Measurements from ENCODE around the gene MAP2.

MAP2 gene

DNA sequence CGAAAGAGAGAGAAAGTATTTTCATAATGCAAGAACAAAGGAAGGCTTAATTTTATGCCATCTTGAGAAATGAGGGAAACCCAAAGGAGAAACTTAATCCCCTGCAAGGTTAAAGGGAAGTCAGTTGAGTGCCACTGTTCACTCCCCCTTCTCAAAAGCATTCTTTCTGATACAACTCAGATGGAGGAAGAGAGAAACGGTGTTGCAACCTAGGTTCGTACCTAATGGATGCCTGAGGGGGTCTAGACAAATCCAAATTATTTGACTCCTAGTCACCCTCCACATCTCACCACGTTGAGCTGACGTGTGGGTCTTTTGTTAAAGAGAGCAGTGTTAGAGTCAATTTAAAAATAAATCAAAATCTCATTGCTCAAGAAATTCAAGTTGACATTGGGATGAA, 295.2 kb downstream of the MAP2 start:
- DNase-seq (ENCODE audit: low read depth): no peak

- no peak for DNase-seq (ENCODE audit: low read depth)
Measured at GRCh38 chr2:209721497-209721896, 297.6 kb downstream of the MAP2 start.

- no peak for DNase-seq (ENCODE audit: low read depth)
Measured at GRCh38 chr2:209726311-209726710, 302.5 kb downstream of the MAP2 start.

DNA sequence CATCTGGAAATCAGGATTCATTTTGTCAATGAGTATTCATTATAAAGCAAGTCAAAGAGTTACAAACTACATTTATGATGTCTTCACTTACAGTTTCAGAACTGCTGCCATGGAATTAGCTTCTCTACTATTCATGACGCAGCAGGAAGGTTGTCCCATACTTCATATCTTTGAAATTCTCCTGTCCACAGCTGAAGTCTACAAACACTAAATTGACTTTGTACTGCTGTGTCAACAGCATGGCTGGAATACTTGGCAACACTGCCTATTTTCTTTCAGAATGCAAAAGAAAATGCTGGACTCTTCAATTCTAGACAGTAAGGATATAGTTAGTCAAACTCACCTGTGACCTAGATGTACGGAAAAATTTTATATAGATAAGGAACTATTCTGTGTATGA, 303.2 kb downstream of the MAP2 start:
- DNase-seq (ENCODE audit: low read depth): no peak

DNA sequence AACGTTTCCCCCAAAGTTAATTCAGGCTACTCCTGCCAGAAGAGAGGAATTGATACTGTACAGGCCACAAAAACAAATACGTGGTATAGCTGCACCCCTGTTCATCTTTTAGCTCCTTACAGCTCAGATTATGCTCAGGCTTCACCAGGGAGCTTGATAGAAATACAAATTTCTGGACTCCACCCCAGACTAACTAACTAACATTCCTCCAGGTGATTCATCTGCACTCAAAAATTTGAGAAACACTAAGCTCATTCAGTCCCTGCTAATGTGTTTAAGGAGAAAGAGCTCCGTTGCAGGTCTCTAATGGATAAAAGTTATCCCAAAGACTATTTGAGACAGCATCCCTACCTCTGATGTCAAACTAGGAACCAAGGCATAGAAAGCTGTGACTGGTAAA, 311.0 kb downstream of the MAP2 start:
- no peak for DNase-seq (ENCODE audit: low read depth)

GRCh38 chr2:209741953-209742352, 318.1 kb downstream of the MAP2 start:
- no peak for DNase-seq (ENCODE audit: low read depth)

DNA sequence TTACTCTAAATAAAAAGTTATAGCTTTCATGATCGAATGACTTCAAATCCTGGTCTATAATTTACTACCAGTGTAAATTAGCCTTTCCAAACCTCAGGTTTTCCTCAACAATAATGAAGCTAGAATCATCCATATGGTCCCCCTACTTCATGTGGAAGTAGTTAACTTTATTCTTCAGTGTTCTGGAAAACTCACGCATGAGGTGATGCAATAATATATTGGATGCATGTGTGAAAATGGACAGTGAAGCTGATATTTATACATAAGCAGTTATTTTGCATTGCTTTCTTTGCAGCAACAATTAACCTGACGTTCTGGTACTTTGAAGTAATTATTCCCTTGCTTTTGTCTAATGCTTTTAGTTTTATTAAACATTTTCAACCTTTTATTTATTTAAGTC, 329.2 kb downstream of the MAP2 start:
- DNase-seq (ENCODE audit: low read depth): no peak

GRCh38 chr2:209757163-209757562, 333.3 kb downstream of the MAP2 start:
- no peak for DNase-seq (ENCODE audit: low read depth)

- no peak for DNase-seq (ENCODE audit: low read depth)
Measured at GRCh38 chr2:209761566-209761965, 337.7 kb downstream of the MAP2 start.

GRCh38 chr2:209762563-209762962, 338.7 kb downstream of the MAP2 start:
- DNase-seq (ENCODE audit: low read depth): no peak

GRCh38 chr2:209763106-209763505, 339.3 kb downstream of the MAP2 start:
- no peak for DNase-seq (ENCODE audit: low read depth)

DNA sequence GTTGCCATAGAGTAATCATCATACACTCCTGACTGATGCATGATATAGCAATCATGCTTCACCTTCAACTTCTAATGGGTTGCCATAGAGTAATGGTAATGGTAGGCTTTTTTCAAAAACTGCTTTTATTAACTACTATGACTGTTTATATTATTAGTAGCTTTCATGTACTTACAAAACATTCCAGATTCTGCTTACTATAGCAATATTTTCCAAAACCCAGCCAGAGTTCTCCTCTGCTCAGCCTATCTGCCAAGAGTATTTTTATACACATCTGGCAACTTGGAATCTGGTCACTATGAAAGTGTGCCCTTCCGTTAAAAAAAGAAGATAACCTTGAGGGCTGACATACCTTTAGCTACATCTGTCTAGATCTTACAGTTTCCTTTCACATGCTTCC, 342.8 kb downstream of the MAP2 start:
- no peak for DNase-seq (ENCODE audit: low read depth)

- no peak for DNase-seq (ENCODE audit: low read depth)
Measured at GRCh38 chr2:209767316-209767715, 343.5 kb downstream of the MAP2 start.

- no peak for DNase-seq (ENCODE audit: low read depth)
Measured at GRCh38 chr2:209768557-209768956, 344.7 kb downstream of the MAP2 start.

GRCh38 chr2:209771474-209772289, 347.8 kb downstream of the MAP2 start, which contains the start of gene UNC80:
Gene UNC80 (plus strand): TSS chr2:209771832. CDS start chr2:209772073, 241 bp downstream.
- DNase-seq (ENCODE audit: low read depth): peak; percentile 11

- DNase-seq (ENCODE audit: low read depth): no peak
Measured at GRCh38 chr2:209772290-209772685, 348.4 kb downstream of the MAP2 start.

DNA sequence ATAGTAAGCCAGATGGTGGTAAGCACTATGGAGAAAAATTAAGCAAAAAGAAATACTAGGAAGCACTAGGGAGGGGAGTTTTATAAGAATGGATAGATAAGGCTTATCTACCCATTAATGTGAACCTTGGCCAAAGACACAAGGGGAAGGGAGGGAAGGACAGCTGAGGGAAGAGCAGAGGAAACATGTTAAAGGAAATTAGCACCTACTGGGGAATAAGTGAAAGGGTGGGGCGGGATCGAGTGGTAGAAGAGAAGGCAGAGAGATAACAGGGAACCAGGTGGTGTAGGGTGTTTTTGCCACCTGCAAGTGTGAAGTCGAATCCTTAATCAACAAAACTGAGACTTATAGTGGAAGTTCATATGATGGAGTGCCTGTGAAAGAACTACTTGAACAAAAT, 349.5 kb downstream of the MAP2 start:
- DNase-seq (ENCODE audit: low read depth): no peak

All from activated T-cell treated with anti-CD3 and anti-CD28 coated beads for 48 hours (primary cell).